HepG2 (cell line): ENCODE results near the gene ZNF853. TPM values are rescaled to one million over a fixed set of nuclear protein-coding genes. Genes with fewer than 3 reads are reported as not detected.

Experiments used
- ARNT2 ChIP-seq: sonication (generic); formaldehyde crosslinking; IDR thresholded peaks from 2 replicates; pipeline ENCODE4 v1.8.0; 2022; ENCODE audit warnings: mild to moderate bottlenecking, low read depth, missing genetic modification reagents, moderate library complexity
- CBFB ChIP-seq: sonication (generic); formaldehyde crosslinking; IDR thresholded peaks from 2 replicates; pipeline ENCODE4 v1.4.0; 2020; ENCODE audit warnings: missing genetic modification reagents
- CHD4 ChIP-seq: fragments of 200-600 bp; sonication (generic); IDR thresholded peaks from 2 replicates; pipeline ENCODE4 v1.7.0; 2017; ENCODE audit warnings: mild to moderate bottlenecking, low read length, borderline replicate concordance
- HOXD1 ChIP-seq: sonication (generic); formaldehyde crosslinking; IDR thresholded peaks from 2 replicates; pipeline ENCODE4 v1.5.0; 2020; ENCODE audit warnings: missing genetic modification reagents
- KDM2A ChIP-seq: sonication (generic); formaldehyde crosslinking; IDR thresholded peaks from 2 replicates; pipeline ENCODE4 v1.4.0; 2020; ENCODE audit warnings: low read depth, missing genetic modification reagents, borderline replicate concordance
- KLF12 ChIP-seq: sonication (generic); formaldehyde crosslinking; IDR thresholded peaks from 2 replicates; pipeline ENCODE4 v1.4.0; 2020; ENCODE audit warnings: missing genetic modification reagents, borderline replicate concordance
- KLF16 ChIP-seq, 2 experiments: sonication (generic) in 1 of 2; formaldehyde crosslinking in 1 of 2; IDR thresholded peaks; 2 replicates each; pipeline versions ENCODE4 v1.6.1 to v1.8.0; 2016 to 2023; ENCODE audit warnings: missing genetic modification reagents in 2 of 2, missing compliant biosample characterization in 1 of 2
- MED8 ChIP-seq: sonication (generic); formaldehyde crosslinking; IDR thresholded peaks from 2 replicates; pipeline ENCODE4 v1.8.1; 2023; ENCODE audit warnings: mild to moderate bottlenecking, missing genetic modification reagents; ENCODE audit not compliant: insufficient replicate concordance
- NFKBIZ ChIP-seq: IDR thresholded peaks from 2 replicates; pipeline ENCODE4 v1.6.1; 2018; ENCODE audit warnings: missing genetic modification reagents, missing compliant biosample characterization
- NR2F6 ChIP-seq, 2 experiments: IDR thresholded peaks; 2 replicates each; pipeline ENCODE4 v1.6.1; 2016; ENCODE audit warnings: antibody characterized with exemption in 1 of 2, mild to moderate bottlenecking in 1 of 2
- POLR2AphosphoS2 ChIP-seq: IDR thresholded peaks from 2 replicates; pipeline ENCODE4 v1.6.1; 2011; ENCODE audit warnings: low read depth, low read length, improper control_type of control experiment
- RARA ChIP-seq: IDR thresholded peaks from 2 replicates; pipeline ENCODE4 v1.6.1; 2016; ENCODE audit warnings: missing genetic modification reagents, missing compliant biosample characterization
- RBM22 ChIP-seq: fragments of 200-400 bp; formaldehyde crosslinking; optimal IDR thresholded peaks from 2 replicates; pipeline ENCODE3; 2017; ENCODE audit warnings: mild to moderate bottlenecking, low read length, moderate library complexity
- SAP130 ChIP-seq: IDR thresholded peaks from 2 replicates; pipeline ENCODE4 v1.6.1; 2016; ENCODE audit warnings: low read depth
- SMAD9 ChIP-seq: sonication (generic); formaldehyde crosslinking; IDR thresholded peaks from 2 replicates; pipeline ENCODE4 v1.5.1; 2020; ENCODE audit warnings: mild to moderate bottlenecking, missing genetic modification reagents
- TAF1 ChIP-seq: sonication (generic); formaldehyde crosslinking; IDR thresholded peaks from 2 replicates; pipeline ENCODE4 v1.4.0; 2020; ENCODE audit warnings: missing genetic modification reagents
- TCF7 ChIP-seq: sonication (generic); IDR thresholded peaks from 2 replicates; pipeline ENCODE4 v1.6.1; 2016; ENCODE audit warnings: antibody characterized with exemption, low read depth
- ZNF572 ChIP-seq: sonication (generic); formaldehyde crosslinking; IDR thresholded peaks from 2 replicates; pipeline ENCODE4 v1.5.1; 2020; ENCODE audit warnings: mild to moderate bottlenecking, missing genetic modification reagents
- ZNF687 ChIP-seq: sonication (generic); formaldehyde crosslinking; IDR thresholded peaks from 2 replicates; pipeline ENCODE4 v1.5.1; 2020; ENCODE audit warnings: mild to moderate bottlenecking, missing genetic modification reagents, moderate library complexity
- ZSCAN20 ChIP-seq: sonication (generic); formaldehyde crosslinking; IDR thresholded peaks from 2 replicates; pipeline ENCODE4 v1.4.0; 2020; ENCODE audit warnings: missing genetic modification reagents, mild to moderate bottlenecking, borderline replicate concordance
- ZSCAN31 ChIP-seq: sonication (generic); formaldehyde crosslinking; IDR thresholded peaks from 2 replicates; pipeline ENCODE4 v1.5.0; 2020; ENCODE audit warnings: low read depth, mild to moderate bottlenecking, missing genetic modification reagents
- polyA plus RNA-seq, 8 experiments: library from polyadenylated mRNA; depleted of rRNA in 3 of 8; stranded (reverse) in 7 of 8; unstranded in 1 of 8; fragments of >200 nt; fragmentation: Illumina TruSeq in 4 of 8; extraction: Trizol in 4 of 8; gene quantifications; 2 replicates each; pipeline versions ENCODE4 v1.2.1 to v1.2.3, GENCODE V29; 2011 to 2016; ENCODE audit warnings: low read depth in 4 of 8, missing spikeins in 1 of 8, mixed read lengths in 1 of 8; ENCODE audit not compliant: insufficient read depth in 1 of 8
- total RNA-seq, 5 experiments: library from RNA; depleted of rRNA; stranded (reverse); fragments of >200 nt; fragmentation: Illumina TruSeq; extraction: Trizol; gene quantifications; 2 replicates each; pipeline ENCODE4 v1.2.3, GENCODE V29; 2016; ENCODE audit warnings: low read depth in 1 of 5
- TF ChIP-seq, protein P1 (sequence below): sonication (generic); formaldehyde crosslinking; IDR thresholded peaks from 2 replicates; pipeline ENCODE4 v1.8.0; 2022; ENCODE audit warnings: missing genetic modification reagents, mild to moderate bottlenecking, inconsistent platforms, borderline replicate concordance
- TF ChIP-seq, protein P2 (sequence below): sonication (generic); formaldehyde crosslinking; conservative IDR thresholded peaks from 2 replicates; pipeline ENCODE4 v1.4.0; 2020; ENCODE audit warnings: missing genetic modification reagents

ZNF853 gene
- total and polyA plus RNA-seq, 2 of the 13 experiments (the other 11 are each of a cell fraction or from before 2014, with no cell fraction given) = 2.1 to 6.2 TPM

- TF ChIP-seq NFKBIZ (0 out of 2 replicates have a peak, but pooled peaks have one; percentile 49), TCF7 (peak; percentile 62), HOXD1 (CRISPR knock-in tag) (peak; percentile 52; the same call in 1 of the 2 replicates), ZSCAN31 (0 out of 2 replicates have a peak, but pooled peaks have one; percentile 7), KDM2A (peak; percentile 19; the same call in 1 of the 2 replicates), SMAD9 (CRISPR knock-in tag) (no peak), MED8 (CRISPR knock-in tag) (peak; percentile 77), RBM22 (peak; percentile 48), POLR2AphosphoS2 (peak; percentile 85; the same call in 1 of the 2 replicates), ZSCAN20 (CRISPR knock-in tag) (0 out of 2 replicates have a peak, but pooled peaks have one; percentile 51), NR2F6 (IDR thresholded peaks at IDR 0.05) (peak; percentile 96), NR2F6 (CRISPR knock-in tag; IDR thresholded peaks at IDR 0.05) (peak; percentile 97), CHD4 (peak; percentile 56; the same call in 1 of the 2 replicates), RARA (CRISPR knock-in tag) (peak; percentile 93), CBFB (CRISPR knock-in tag) (0 out of 2 replicates have a peak, but pooled peaks have one; percentile 58), KLF16 (CRISPR knock-in tag; IDR thresholded peaks at IDR 0.05) (peak in 1 of 2 experiments; percentile 91; a peak in 2 of 4 replicates), SAP130 (CRISPR knock-in tag) (peak; percentile 94), KLF12 (CRISPR knock-in tag) (no peak), ZNF572 (no peak), TAF1 (CRISPR knock-in tag) (peak; percentile 74), ARNT2 (CRISPR knock-in tag) (no peak), ZNF687 (CRISPR knock-in tag) (peak; percentile 41; the same call in 1 of the 2 replicates)
- TF ChIP-seq, protein P1, sequence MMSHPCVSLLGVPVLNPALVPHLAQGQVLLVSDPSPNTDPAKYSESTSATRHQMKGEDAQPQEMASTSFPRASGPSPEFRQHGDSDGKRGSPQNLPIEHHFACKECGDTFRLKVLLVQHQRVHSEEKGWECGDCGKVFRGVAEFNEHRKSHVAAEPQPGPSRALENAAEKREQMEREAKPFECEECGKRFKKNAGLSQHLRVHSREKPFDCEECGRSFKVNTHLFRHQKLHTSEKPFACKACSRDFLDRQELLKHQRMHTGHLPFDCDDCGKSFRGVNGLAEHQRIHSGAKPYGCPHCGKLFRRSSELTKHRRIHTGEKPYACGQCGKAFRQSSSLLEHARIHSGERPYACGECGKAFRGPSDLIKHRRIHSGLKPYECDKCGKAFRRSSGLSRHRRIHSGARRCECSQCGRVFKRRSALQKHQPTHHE (CRISPR knock-in tag) = no peak; the same call in 1 of the 2 replicates
- TF ChIP-seq, protein P2, sequence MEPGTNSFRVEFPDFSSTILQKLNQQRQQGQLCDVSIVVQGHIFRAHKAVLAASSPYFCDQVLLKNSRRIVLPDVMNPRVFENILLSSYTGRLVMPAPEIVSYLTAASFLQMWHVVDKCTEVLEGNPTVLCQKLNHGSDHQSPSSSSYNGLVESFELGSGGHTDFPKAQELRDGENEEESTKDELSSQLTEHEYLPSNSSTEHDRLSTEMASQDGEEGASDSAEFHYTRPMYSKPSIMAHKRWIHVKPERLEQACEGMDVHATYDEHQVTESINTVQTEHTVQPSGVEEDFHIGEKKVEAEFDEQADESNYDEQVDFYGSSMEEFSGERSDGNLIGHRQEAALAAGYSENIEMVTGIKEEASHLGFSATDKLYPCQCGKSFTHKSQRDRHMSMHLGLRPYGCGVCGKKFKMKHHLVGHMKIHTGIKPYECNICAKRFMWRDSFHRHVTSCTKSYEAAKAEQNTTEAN (CRISPR knock-in tag) = 0 out of 2 replicates have a peak, but pooled peaks have one; percentile 21
These were observed 37.0 kb upstream of the ZNF853 start (continued) for GRCh38 chr7:6578114-6579084.
